GM21529 (cell line): ENCODE results near the gene CSRNP2.
A peak's percentile ranks its signal among the peaks of the same experiment; 100 is the strongest.
"Not testable (repeated sequence)": the region's sequence is repeated elsewhere in the genome, so short reads cannot be mapped to it uniquely, and the experiment has no call there.

Source experiments
- ATAC-seq: cut with Tn5 transposase; IDR thresholded peaks from one replicate; pipeline ENCODE4 v1.9.1; 2021; ENCODE audit not compliant: unreplicated experiment

CSRNP2 gene

GRCh38 chr12:51083126-51083833 is at the start of gene CSRNP2:
TSS of gene CSRNP2 (minus strand) at chr12:51083596. CDS start at chr12:51076561, 7,035 bp downstream.
- peak; percentile 98 for ATAC-seq

GRCh38 chr12:51132693-51133092 is 49.3 kb upstream of the CSRNP2 start:
- no peak for ATAC-seq

GRCh38 chr12:51131745-51132521 is 48.5 kb upstream of the CSRNP2 start:
- no peak for ATAC-seq

GRCh38 chr12:51128919-51129318 is 45.5 kb upstream of the CSRNP2 start:
- no peak for ATAC-seq

GRCh38 chr12:51127050-51127729 is 43.8 kb upstream of the CSRNP2 start:
- ATAC-seq = no peak

- no peak for ATAC-seq
Measured at GRCh38 chr12:51126297-51126696, 42.9 kb upstream of the CSRNP2 start.

- ATAC-seq = no peak
Measured at GRCh38 chr12:51124504-51124903, 41.1 kb upstream of the CSRNP2 start.

- ATAC-seq = no peak
Measured at GRCh38 chr12:51122844-51123243, 39.4 kb upstream of the CSRNP2 start.

- ATAC-seq = no peak
Measured at GRCh38 chr12:51118706-51119105, 35.3 kb upstream of the CSRNP2 start.

- ATAC-seq = no peak
Measured at GRCh38 chr12:51115533-51115932, 32.1 kb upstream of the CSRNP2 start.

GRCh38 chr12:51108136-51108535 is 24.7 kb upstream of the CSRNP2 start:
- ATAC-seq = no peak

- no peak for ATAC-seq
Measured at GRCh38 chr12:51103977-51104376, 20.6 kb upstream of the CSRNP2 start.

GRCh38 chr12:51098611-51099010 is 15.2 kb upstream of the CSRNP2 start:
- no peak for ATAC-seq

GRCh38 chr12:51090705-51091229 is 7.4 kb upstream of the CSRNP2 start:
- ATAC-seq = no peak

- no peak for ATAC-seq
Measured at GRCh38 chr12:51087818-51088217, 4.4 kb upstream of the CSRNP2 start.

GRCh38 chr12:51086933-51087332 is 3.5 kb upstream of the CSRNP2 start:
- no peak for ATAC-seq

GRCh38 chr12:51085757-51086156 is 2.4 kb upstream of the CSRNP2 start:
- ATAC-seq = no peak

- ATAC-seq = no peak
Measured at GRCh38 chr12:51082561-51083125, 753 bp downstream of the CSRNP2 start.

- no peak for ATAC-seq
Measured at GRCh38 chr12:51081421-51081820, 2.0 kb downstream of the CSRNP2 start.

- ATAC-seq = no peak
Measured at GRCh38 chr12:51080136-51080535, 3.3 kb downstream of the CSRNP2 start.

GRCh38 chr12:51078866-51079265 is 4.5 kb downstream of the CSRNP2 start:
- not testable (repeated sequence) for ATAC-seq
